Kidney glomerular epithelial cell (primary cell): Measurements from ENCODE around the gene ASAP3.

Source experiments
- DNase-seq: peaks from one replicate; lab custom pipeline; 2025; lab: John Stamatoyannopoulos, UW

Gene ASAP3

DNA sequence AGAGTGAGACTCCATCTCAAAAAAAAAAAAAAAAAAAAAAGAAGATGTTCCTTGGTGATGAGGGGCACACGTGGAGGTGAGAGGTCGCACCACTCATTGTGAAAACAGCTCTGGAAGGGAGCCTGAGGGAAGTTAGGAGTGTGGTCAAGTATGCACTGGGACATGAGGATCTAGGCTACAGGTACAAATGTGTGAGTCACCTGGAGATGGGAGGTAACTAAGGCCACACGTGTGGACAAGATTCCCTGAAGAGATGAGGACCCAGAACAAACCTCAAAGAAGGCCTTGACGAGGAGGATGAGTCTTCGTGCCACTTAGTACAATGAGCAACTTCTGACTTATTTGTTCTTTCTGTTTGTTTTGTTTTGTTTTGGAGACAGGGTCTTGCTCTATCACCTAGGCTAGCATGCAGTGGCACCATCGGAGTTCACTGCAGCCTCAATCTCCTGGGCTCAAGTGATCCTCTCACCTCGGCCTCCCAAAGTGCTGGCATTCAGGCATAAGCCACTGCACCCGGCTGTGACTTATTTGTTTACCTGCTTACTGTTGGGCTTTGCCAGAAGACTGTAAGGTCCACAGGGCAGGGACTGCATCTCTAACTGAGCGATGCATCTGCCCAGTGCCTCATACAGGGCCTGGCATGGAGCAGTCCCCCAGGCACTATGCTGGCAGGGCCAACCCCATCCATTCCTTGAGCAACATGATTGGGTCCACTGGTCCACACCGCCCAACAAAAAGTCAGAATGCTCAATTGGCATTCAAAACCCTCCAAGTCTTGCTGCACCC lies 6.4 kb downstream of the ASAP3 start:
- DNase-seq: no peak

- no peak for DNase-seq
Measured at GRCh38 chr1:23475641-23476040, 8.3 kb downstream of the ASAP3 start.

DNA sequence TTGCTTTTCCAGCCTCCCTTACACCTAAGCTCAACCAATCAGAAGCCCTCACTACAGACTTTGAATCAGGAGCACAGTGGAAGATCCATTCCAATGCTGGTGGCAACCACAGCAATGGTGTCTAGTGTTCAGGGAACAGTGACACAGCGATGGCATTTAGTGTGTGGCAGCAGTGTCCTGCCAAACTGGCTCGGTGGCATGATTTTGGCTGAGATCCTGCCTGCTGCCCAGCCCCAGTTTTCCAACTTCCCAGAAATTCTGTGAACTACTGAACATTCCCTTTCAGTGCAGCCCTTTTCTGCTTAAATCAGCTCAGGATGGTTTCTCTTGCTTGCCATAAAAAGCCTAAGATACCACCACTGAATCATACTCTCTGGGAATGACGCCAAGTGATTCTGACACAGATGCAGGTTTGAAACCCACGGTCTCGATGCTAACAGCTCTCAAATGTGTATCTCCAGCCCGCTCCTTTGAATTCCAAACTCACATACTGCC lies 8.8 kb downstream of the ASAP3 start:
- peak; percentile 56 for DNase-seq

DNA sequence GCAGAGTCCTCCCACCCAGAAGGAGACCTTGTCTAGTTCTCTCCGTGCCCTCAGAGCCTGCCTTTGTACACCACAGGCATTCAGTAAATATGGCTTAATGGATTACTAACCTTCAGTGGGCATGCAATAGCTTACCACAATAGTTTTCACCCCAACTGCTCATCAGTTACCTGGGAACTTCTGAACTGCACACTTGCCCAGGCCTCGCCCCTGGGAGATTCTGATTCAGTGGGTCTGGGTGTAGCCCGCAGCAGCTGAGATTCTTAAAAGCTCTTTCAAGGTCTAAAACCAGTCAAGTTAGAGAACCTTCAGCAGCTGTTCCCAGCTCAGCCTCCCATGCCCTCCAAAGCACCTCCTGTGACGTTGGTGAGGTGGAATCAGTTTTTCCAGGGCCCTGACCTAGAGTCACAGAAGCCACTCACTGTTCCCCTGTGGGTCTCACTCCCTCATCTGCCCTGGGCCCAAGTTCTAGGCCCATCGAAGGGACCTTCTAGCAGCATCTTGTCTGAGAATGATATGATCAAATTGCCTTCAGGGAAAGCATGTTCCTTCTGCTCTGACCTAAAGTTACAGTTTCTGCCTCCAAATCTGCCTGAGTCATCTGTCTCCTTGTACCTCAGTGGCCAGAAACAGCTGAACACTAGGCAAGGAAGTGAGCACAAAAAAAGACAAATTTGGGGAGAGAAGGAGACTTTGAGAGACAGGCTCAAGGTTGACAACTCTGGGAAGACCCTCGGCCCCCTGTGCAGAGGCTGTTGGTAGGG lies 10.8 kb downstream of the ASAP3 start:
- no peak for DNase-seq

DNA sequence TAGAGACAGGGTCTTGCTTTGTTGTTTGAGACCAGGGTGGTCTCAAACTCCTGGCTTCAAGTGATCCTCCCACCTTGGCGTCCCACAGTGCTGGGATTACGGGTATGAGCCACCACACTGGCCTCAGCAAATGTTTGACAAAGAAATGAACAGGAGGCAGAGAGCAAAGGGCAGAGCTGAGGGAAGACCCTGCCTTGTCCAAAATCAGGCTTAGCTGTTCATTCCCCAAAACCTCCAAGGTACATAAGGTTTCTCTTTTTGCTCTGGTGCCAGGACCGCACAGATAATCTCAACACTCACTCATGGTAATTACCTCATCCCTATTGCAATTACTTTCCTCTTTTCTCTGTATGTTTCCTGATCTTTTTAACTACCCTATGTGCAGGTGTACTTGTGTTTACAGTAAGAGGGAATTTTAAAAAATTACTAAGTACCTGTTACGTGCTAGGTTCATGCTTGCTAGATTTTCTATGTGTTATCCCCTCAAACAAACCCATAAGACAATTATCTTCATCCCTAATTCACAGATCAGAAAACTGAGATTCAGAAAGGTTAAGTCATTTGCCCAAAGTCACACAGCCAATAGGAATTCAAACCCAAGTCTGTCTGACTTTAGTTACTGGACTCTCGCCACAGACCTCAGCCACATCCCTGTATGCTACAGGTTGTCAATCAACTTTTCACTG lies 11.5 kb downstream of the ASAP3 start:
- peak; percentile 8 for DNase-seq

DNA sequence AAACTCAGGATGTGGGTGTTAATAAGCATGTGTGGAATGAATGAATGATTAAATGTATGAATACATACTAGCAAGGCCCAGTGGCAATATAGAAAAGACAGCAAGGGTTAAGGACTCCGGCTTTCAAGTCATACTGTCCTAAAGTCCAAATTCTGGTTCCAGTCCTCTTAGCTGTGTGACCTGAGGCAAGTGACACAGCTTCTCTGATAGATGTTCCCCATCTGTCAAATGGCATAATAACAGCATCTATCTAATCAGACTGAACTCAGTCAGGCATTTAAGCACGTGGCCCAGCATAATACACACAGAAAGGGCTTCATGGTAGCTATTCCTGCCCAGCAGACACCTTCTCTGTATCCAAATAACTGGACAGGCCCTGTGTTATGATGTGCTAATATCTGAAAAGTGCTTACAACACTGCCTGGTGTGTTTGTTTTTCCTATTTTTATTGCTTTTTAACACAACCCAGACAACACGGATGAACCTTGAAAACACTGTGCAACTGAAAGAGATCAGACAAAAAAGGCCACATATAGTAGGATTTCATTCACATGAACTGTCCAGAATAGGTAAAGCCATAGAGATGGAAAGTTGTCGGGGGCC lies 12.4 kb downstream of the ASAP3 start:
- DNase-seq: no peak

DNA sequence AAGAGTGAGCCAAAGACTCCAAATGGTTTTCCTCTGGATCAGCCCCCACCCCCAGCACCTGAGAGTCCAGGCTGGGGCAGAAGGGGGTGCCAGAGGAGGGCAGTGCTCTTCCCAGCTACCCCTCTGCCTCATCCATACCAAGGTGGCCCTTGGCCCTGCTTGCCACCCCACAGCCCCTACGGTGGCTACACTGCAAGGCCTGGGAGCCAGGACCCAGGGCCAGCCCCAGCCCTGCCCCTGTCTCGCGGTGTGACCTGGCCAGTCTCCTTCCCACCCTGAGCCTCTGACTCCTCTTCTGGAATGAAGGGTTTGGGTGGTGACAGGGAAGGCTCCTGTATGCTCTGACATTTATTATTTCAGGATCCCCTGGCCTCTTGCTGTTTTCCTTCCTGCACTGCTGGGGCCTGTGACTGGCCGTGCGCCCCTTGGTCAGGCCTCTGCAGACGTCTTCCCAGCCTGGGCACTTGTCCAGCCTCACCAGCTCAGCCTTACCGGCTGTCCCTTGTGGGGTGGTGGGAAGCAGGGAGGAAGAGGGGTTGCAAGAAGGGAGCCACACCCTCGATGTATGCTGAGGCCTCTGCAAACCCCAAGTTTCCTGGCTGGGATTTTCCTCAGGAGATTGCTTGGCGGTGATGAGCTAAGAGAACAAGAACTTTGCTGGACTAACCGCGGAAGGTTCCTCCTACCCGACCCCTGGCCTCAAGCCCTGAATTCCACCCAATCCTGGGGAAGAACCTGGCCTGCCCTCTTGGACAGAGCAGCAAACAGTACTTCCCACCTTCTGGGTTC lies 13.5 kb downstream of the ASAP3 start:
- peak; percentile 13 for DNase-seq

GRCh38 chr1:23469372-23469982 lies 14.5 kb downstream of the ASAP3 start:
- no peak for DNase-seq

- no peak for DNase-seq
Measured at GRCh38 chr1:23466423-23466989, 17.5 kb downstream of the ASAP3 start.

DNA sequence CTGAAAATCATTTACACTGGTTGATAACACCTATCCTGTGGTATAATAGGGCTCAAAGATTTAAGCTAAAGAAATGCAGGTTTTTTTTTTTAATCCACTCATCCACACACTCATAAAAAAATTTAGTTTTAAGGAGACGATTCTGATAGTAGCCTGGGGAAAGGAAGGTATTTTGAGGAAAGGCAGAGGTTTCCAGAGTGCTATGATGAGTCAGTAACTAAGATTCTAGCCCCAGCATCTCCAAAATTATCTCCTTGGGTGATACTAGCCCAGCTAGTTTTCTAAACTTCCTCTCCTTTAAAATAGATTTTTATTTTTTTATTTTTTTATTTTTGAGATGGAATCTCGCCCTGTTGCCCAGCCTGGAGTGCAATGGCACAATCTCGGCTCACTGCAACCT lies 20.7 kb downstream of the ASAP3 start:
- DNase-seq: no peak

DNA sequence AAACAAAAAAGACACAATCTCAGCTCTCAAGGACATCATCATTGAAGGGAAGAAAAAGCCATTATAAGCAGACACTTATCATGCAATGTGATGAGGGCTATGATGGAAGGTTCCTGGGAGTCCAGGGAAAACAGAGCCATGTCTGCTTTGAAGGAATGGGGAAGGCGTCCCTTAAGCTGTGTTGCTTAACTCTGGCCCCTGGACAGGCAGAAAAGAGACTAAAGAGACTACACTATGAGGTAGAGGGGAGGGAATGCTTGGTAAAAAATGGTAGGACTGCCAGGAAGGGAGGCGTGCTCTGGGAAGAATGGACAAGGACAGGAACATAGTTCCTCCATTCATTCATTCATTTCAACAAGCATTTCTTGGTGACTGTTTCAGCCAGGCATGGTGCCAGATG lies 21.2 kb downstream of the ASAP3 start:
- no peak for DNase-seq

DNA sequence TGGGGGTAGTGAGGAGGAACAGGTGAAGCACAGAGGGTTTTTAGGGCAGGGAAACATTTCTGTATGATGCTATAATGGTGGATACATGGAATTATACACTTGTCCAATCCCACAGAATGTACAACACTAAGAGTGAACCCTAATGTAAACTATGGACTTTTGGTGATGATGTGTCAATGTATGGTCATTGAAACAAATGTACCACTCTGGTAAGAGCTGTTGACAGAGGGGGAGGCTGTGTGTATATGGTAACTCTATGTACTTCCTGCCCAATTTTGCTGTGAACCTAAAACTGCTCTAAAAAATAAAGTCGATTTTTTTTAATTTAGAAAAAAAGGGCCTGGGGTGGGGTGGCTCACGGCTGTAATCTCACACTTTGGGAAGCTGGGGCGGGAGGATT lies 22.9 kb downstream of the ASAP3 start:
- DNase-seq: no peak

- DNase-seq: no peak
Measured at GRCh38 chr1:23460519-23460918, 23.5 kb downstream of the ASAP3 start.

DNA sequence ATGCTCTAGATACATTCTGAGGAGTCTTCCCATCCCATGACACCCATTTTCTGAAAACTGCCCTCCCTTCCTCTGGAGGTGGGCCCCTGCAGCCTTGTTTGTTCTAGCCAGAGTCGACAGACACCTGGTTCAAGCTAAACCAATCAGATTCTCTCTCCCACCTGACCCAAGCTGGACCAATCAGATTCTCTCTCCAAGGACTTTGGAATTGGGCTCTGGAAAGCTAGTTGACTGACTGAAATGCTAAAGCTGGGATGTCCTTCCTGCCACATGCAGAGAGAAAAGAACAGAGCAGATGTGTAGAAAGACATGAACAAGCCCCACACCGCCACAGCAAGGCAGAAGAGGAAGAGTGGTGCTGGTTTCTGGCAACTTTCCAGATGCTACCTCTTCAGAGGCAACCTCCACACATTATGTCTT lies 24.6 kb downstream of the ASAP3 start:
- DNase-seq: no peak

DNA sequence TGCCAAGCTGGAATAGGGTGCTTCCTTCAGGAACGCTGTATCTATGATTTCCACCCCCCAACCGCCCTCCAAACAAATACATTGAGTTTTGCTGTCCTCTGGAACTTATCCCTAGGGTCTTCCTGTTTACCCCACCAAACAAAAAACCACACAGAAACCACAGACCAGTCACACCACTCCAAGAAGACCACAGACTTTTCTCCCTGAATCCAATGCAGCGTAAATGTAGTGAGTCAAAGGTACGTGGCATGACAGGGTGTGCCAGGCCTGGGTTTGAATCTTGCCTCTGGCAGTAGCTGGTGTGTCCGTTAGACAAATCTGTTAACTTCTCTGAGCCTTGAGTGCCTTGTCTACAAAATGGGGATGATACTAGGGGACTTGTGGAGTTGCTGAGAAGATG lies 27.8 kb downstream of the ASAP3 start:
- no peak for DNase-seq

GRCh38 chr1:23453455-23454000 lies 30.5 kb downstream of the ASAP3 start:
- no peak for DNase-seq

- no peak for DNase-seq
Measured at GRCh38 chr1:23452011-23452411, 32.0 kb downstream of the ASAP3 start.

GRCh38 chr1:23451441-23451840 lies 32.5 kb downstream of the ASAP3 start:
- DNase-seq: no peak

DNA sequence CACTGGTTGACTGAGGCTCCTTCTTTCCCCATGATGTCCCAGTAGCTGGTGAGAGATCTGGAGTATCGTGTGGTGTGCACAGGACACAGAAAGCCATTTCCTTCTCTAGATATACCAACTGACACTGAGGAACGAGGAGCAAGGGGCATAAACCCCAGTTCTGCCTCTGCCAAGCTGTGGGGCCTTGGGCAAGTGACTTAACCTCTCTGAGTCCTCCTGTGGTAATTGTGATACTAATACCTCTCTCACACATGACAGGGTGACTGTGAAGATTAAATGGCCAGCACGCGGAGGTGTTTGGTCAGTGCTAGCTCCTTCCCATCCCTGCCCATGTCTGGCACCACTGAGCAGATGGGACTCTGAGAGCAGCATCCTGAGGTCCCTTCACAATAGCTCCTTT lies 33.1 kb downstream of the ASAP3 start:
- DNase-seq: no peak

- DNase-seq: no peak
Measured at GRCh38 chr1:23449958-23450357, 34.0 kb downstream of the ASAP3 start.
